Measurements from ENCODE around the gene HDAC4. TPM values are rescaled to one million over a fixed set of nuclear protein-coding genes. Genes with fewer than 3 reads are reported as not detected.
A peak's percentile ranks its signal among the peaks of the same experiment; 100 is the strongest.

HDAC4 gene
- total RNA-seq, 6 donors from 2014 or later = 16.1 to 108 (median 45.0) TPM

GRCh38 chr2:239118675-239119211 lies 282.1 kb downstream of the HDAC4 start:
- peaks cover 0 to 13% (median 0%) of the 10 kb centered on the region in 4 donors for H3K36me3 ChIP-seq
- DNase-seq = peak in 1 of 2 donors; percentile 50
- 77 to 78% methylated on average over 18 of the region's 18 CpGs for WGBS, 2 donors

GRCh38 chr2:239118264-239118663 lies 282.6 kb downstream of the HDAC4 start:
- Histone ChIP-seq H3K36me3 (peaks cover 0 to 10% (median 0%) of the 10 kb centered on the region in 4 donors), H3K4me1 (peaks cover 18 to 44% (median 29%) of the 10 kb centered on the region in 4 donors), H3K27ac (no peak overlapping the region), H3K4me3 (no peak overlapping the region), H3K9me3 (no peaks in the 10 kb centered on the region), H3K27me3 (no peaks in the 10 kb centered on the region)
- DNase-seq (peak in 1 of 2 donors; percentile 84), ATAC-seq (ENCODE audit: low FRiP score in 2 of 2) (no peak)
- TF ChIP-seq POLR2A (IDR thresholded peaks at IDR 0.05) (no peak), EP300 (IDR thresholded peaks at IDR 0.05) (no peak), CTCF (IDR thresholded peaks at IDR 0.05) (no peak), POLR2AphosphoS5 (IDR thresholded peaks at IDR 0.05) (no peak)
- WGBS, 2 donors = 93 to 96% methylated on average over 26 of the region's 26 CpGs

More at GRCh38 chr2:239118675-239119211, 282.1 kb downstream of the HDAC4 start:
- no peaks in the 10 kb centered on the region for H3K9me3 ChIP-seq
- peak overlapping the region in 1 of 4 donors; percentile 74 for H3K27ac ChIP-seq
- TF ChIP-seq POLR2A (IDR thresholded peaks at IDR 0.05) = no peak
- TF ChIP-seq POLR2AphosphoS5 (IDR thresholded peaks at IDR 0.05) = no peak
- no peak for TF ChIP-seq EP300 (IDR thresholded peaks at IDR 0.05)
- no peak for TF ChIP-seq CTCF (IDR thresholded peaks at IDR 0.05)
- peaks cover 13 to 39% (median 24%) of the 10 kb centered on the region in 4 donors for H3K4me1 ChIP-seq
- ATAC-seq (ENCODE audit: low FRiP score in 2 of 2) = no peak
- no peak overlapping the region for H3K4me3 ChIP-seq
- H3K27me3 ChIP-seq = no peaks in the 10 kb centered on the region

GRCh38 chr2:239117831-239118230 lies 283.0 kb downstream of the HDAC4 start:
- no peak for ATAC-seq (ENCODE audit: low FRiP score in 2 of 2)
- 95 to 96% methylated on average over 18 of the region's 18 CpGs for WGBS, 2 donors
- peak in 1 of 2 donors; percentile 41 for DNase-seq
- Histone ChIP-seq H3K27me3 (no peaks in the 10 kb centered on the region), H3K36me3 (peaks cover 0 to 10% (median 0%) of the 10 kb centered on the region in 4 donors), H3K27ac (no peak overlapping the region), H3K4me3 (no peak overlapping the region), H3K4me1 (peaks cover 22 to 45% (median 33%) of the 10 kb centered on the region in 4 donors), H3K9me3 (no peaks in the 10 kb centered on the region)
- no peak for TF ChIP-seq POLR2A (IDR thresholded peaks at IDR 0.05)
- TF ChIP-seq CTCF (IDR thresholded peaks at IDR 0.05) = no peak
- TF ChIP-seq POLR2AphosphoS5 (IDR thresholded peaks at IDR 0.05) = no peak
- no peak for TF ChIP-seq EP300 (IDR thresholded peaks at IDR 0.05)

GRCh38 chr2:239116456-239117246 lies 284.2 kb downstream of the HDAC4 start:
- H3K4me1 ChIP-seq = peaks cover 25 to 34% (median 31%) of the 10 kb centered on the region in 4 donors
- TF ChIP-seq CTCF (IDR thresholded peaks at IDR 0.05) (no peak), POLR2AphosphoS5 (IDR thresholded peaks at IDR 0.05) (no peak)
- 92 to 94% methylated on average over 25 of the region's 25 CpGs for WGBS, 2 donors

More at GRCh38 chr2:239116456-239117246, 284.2 kb downstream of the HDAC4 start:
- H3K4me3 ChIP-seq = no peak overlapping the region
- H3K27ac ChIP-seq = no peak overlapping the region
- peaks cover 0 to 20% (median 5%) of the 10 kb centered on the region in 4 donors for H3K36me3 ChIP-seq
- H3K27me3 ChIP-seq = no peaks in the 10 kb centered on the region
- DNase-seq (peak in 1 of 2 donors; percentile 54), ATAC-seq (ENCODE audit: low FRiP score in 2 of 2) (no peak)
- H3K9me3 ChIP-seq = no peaks in the 10 kb centered on the region
